ENCODE measurements around the gene UNC80. TPM values are rescaled to one million over a fixed set of nuclear protein-coding genes. Genes with fewer than 3 reads are reported as not detected.

UNC80 gene
- polyA plus RNA-seq, 2 of the 4 experiments (the other 2 are of a cell fraction) = not detected

DNA sequence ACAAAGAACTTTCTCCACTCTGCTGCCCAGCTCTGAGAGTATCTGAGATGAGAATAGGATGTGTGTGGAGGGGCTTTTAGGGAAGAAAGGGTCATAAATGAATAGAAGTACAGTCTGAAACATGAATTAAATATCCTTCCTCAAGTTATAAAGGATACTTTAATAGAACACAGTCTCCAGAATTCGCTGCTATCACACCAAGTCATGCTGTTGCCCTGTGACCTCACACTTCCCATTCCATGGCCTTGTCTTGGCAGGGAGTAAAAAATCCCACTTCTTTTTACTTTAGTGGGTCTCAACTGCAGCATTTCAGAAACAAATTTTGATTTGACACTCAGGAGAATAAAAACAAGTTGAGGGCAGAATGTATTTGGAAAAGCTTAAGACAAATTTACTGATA lies 227.0 kb downstream of the UNC80 start:
- WGBS (ENCODE audit: missing lambda C conversion rate) = 14% methylated on average over 1 of the region's 1 CpG
- H3K4me2 ChIP-seq = no peak overlapping the region
- ATAC-seq (no peak), DNase-seq (ENCODE audit: low read depth in 1 of 2, low spot score in 1 of 2) (no peak), FAIRE-seq (no peak)
- ChIA-PET POLR2A (no interaction called here), CTCF (interaction anchor here (1.1 kb wide), 1 partner anchor 198 kb away, joined by 3 read pairs; no protein-coding TSS in a partner anchor)
- H3K9me3 ChIP-seq = no peaks in the 10 kb centered on the region
- no peak overlapping the region for H3K27ac ChIP-seq
- peaks cover 6% of the 10 kb centered on the region; the same call in 2 of the 3 replicates for H3K4me1 ChIP-seq
- no peak overlapping the region for H3K4me3 ChIP-seq
- TF ChIP-seq HDAC2 (IDR thresholded peaks at IDR 0.05) = no peak
- TF ChIP-seq, protein P1, sequence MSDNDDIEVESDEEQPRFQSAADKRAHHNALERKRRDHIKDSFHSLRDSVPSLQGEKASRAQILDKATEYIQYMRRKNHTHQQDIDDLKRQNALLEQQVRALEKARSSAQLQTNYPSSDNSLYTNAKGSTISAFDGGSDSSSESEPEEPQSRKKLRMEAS (IDR thresholded peaks at IDR 0.05) = no peak
- no peak for TF ChIP-seq EHMT2 (IDR thresholded peaks at IDR 0.05; ENCODE audit: low read depth)
- no peak for TF ChIP-seq TFCP2L1 (CRISPR knock-in tag; IDR thresholded peaks at IDR 0.05)
- no peak for TF ChIP-seq JUN (IDR thresholded peaks at IDR 0.05)
- TF ChIP-seq HEYL (CRISPR knock-in tag; IDR thresholded peaks at IDR 0.05) = no peak

DNA sequence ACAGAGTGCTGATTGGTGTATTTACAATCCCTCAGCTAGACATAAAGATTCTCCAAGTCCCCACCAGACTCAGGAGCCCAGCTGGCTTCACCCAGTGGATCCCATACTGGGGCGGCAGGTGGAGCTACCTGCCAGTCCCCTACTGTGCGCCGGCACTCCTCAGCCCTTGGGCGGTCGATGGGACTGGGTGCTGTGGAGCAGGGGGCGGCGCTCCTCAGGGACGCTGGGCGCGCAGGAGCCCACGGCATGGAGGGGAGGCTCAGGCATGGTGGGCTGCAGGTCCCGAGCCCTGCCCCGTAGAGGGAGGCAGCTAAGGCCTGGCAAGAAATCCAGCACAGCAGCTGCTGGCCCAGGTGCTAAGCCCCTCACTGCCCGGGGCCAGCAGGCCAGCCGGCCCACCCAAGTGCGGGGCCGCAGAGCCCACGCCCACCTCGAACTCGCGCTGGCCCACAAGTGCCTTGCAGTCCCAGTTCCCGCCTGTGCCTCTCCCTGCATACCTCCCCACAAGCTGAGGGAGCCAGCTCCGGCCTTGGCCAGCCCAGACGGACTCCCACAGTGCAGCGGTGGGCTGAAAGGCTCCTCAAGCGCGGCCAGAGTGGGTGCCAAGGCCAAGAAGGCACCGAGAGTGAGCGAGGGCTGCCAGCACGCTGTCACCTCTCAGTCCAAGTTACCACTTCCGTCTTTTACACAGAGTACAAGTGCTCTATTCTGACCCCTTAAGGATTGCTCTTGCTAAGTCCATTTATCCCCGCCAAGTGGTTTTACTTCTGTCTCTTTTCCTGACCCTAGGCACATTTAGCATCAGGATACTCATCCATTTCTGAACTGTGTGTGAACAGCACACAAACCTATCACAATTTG lies 229.1 kb downstream of the UNC80 start:
- CTCF ChIA-PET = interaction anchor here (1.2 kb wide), 1 partner anchor 28 kb away, joined by 3 read pairs; no protein-coding TSS in a partner anchor
- no peak overlapping the region for H3K4me3 ChIP-seq
- H3K9me3 ChIP-seq = no peaks in the 10 kb centered on the region
- H3K4me1 ChIP-seq = peaks cover 17% of the 10 kb centered on the region; the same call in 2 of the 3 replicates
- FAIRE-seq (no peak), DNase-seq (ENCODE audit: low read depth in 1 of 2, low spot score in 1 of 2) (no peak), ATAC-seq (no peak)
- WGBS (ENCODE audit: missing lambda C conversion rate) = 96% methylated on average over 19 of the region's 32 CpGs
- POLR2A ChIA-PET = no interaction called here
- H3K4me2 ChIP-seq = no peak overlapping the region
- TF ChIP-seq EHF (CRISPR knock-in tag; IDR thresholded peaks at IDR 0.05) (no peak), RFX5 (IDR thresholded peaks at IDR 0.05) (no peak), SREBF2 (IDR thresholded peaks at IDR 0.05) (no peak), FOSL2 (IDR thresholded peaks at IDR 0.05) (no peak), FOSL2 (CRISPR knock-in tag; IDR thresholded peaks at IDR 0.05) (no peak), CHD4 (IDR thresholded peaks at IDR 0.05; ENCODE audit: borderline replicate concordance) (no peak), JUNB (IDR thresholded peaks at IDR 0.05) (no peak), JUN (IDR thresholded peaks at IDR 0.05) (no peak), POLR2AphosphoS2 (conservative IDR thresholded peaks at IDR 0.05; ENCODE audit: low read length) (no peak), BHLHE40 (IDR thresholded peaks at IDR 0.05; ENCODE audit: low read depth, low read length) (no peak)
- TF ChIP-seq, protein P2, sequence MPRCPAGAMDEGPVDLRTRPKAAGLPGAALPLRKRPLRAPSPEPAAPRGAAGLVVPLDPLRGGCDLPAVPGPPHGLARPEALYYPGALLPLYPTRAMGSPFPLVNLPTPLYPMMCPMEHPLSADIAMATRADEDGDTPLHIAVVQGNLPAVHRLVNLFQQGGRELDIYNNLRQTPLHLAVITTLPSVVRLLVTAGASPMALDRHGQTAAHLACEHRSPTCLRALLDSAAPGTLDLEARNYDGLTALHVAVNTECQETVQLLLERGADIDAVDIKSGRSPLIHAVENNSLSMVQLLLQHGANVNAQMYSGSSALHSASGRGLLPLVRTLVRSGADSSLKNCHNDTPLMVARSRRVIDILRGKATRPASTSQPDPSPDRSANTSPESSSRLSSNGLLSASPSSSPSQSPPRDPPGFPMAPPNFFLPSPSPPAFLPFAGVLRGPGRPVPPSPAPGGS (IDR thresholded peaks at IDR 0.05) = no peak
- H3K27ac ChIP-seq = no peak overlapping the region

DNA sequence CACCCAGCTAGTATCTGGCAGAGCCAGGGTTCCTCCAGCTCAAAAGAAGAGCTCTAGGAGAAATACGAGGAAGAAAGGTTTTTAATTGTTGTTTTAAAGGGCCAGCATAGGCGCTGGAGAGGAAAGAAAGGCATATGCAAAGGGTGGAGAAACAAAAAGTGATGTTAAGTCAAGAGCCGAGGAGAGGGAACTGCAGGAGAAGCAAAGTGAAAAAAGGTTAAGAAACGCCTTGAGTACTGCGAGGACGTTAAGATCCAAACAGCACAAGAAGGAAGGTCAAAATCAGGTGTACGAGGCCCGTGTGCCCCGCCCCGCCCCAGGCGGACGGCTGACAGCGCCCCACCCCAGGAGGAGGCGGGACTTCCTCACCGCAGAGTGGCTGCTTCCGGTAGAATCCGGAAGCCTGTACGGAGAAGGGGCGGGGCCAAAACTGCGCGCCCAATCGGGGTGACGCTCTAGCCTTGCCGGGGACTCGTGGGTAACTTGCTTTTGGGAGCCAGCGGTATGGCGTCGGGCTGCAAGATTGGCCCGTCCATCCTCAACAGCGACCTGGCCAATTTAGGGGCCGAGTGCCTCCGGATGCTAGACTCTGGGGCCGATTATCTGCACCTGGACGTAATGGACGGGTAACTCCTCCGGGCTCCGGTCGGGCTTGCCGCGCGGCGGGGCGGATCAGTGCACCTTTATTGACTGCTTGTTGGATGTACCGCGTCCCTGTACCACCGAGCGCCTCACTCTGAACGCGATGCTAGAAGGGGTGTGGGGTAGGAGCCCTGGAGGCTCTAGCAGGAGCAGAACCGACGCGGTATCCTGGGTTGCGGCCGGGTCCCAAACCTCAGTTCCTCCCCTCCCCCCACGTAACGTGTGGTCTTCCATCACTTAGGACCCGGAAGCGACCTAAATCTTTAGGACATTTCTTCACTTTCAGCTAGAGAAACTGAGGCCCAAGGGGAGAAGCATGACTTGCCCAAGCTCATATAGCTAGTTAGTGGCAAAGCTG lies 230.8 kb downstream of the UNC80 start, which contains the start of gene RPE:
TSS of gene RPE (plus strand) at position 481 of the 1,000 bp plus-strand sequence. CDS start at position 505, 24 bp downstream.
- Histone ChIP-seq H3K27ac (peak within 1 kb of the TSS; percentile 80 to 92), H3K9me3 (no peaks in the 10 kb centered on the region), H3K4me2 (peak within 1 kb of the TSS; percentile 84), H3K4me3 (peak within 1 kb of the TSS; percentile 74), H3K4me1 (peaks cover 20% of the 10 kb centered on the region; the same call in 2 of the 3 replicates)
- no peak for FAIRE-seq
- DNase-seq (ENCODE audit: low read depth in 1 of 2, low spot score in 1 of 2) = peak; percentile 73 to 94
- ChIA-PET POLR2A (no interaction called here), CTCF (no interaction called here)
- peak; percentile 99 to 100 for ATAC-seq
- TF ChIP-seq, protein P3, sequence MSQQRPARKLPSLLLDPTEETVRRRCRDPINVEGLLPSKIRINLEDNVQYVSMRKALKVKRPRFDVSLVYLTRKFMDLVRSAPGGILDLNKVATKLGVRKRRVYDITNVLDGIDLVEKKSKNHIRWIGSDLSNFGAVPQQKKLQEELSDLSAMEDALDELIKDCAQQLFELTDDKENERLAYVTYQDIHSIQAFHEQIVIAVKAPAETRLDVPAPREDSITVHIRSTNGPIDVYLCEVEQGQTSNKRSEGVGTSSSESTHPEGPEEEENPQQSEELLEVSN (IDR thresholded peaks at IDR 0.05; ENCODE audit: borderline replicate concordance, low read depth) = peak; percentile 73
- TF ChIP-seq, protein P2 (IDR thresholded peaks at IDR 0.05) = peak; percentile 41; the same call in 2 of the 3 replicates
- TF ChIP-seq JUN (IDR thresholded peaks at IDR 0.05) (peak in 1 of 2 experiments; percentile 67; a peak in 2 of 5 replicates), KDM5A (IDR thresholded peaks at IDR 0.05) (peak; percentile 70), TP53 (CRISPR knock-in tag; IDR thresholded peaks at IDR 0.05) (no peak), EHF (CRISPR knock-in tag; IDR thresholded peaks at IDR 0.05) (no peak), PHF8 (IDR thresholded peaks at IDR 0.05; ENCODE audit: borderline replicate concordance, low read depth) (peak; percentile 86; the same call in 1 of the 2 replicates), KDM1A (IDR thresholded peaks at IDR 0.05; ENCODE audit: low read depth) (peak; percentile 62; the same call in 1 of the 2 replicates), HOXB5 (CRISPR knock-in tag; IDR thresholded peaks at IDR 0.05) (no peak), POLR2A (IDR thresholded peaks at IDR 0.05; ENCODE audit: low read length) (peak; percentile 61), SREBF2 (IDR thresholded peaks at IDR 0.05) (no peak)
- TF ChIP-seq, protein P1 (IDR thresholded peaks at IDR 0.05) = peak; percentile 88
- TF ChIP-seq, protein P4, sequence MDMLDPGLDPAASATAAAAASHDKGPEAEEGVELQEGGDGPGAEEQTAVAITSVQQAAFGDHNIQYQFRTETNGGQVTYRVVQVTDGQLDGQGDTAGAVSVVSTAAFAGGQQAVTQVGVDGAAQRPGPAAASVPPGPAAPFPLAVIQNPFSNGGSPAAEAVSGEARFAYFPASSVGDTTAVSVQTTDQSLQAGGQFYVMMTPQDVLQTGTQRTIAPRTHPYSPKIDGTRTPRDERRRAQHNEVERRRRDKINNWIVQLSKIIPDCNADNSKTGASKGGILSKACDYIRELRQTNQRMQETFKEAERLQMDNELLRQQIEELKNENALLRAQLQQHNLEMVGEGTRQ (IDR thresholded peaks at IDR 0.05) = 0 out of 2 replicates have a peak, but pooled peaks have one; percentile 12
- 2% methylated on average over 27 of the region's 58 CpGs for WGBS (ENCODE audit: missing lambda C conversion rate)
